ENCODE results near the gene GLIS1. TPM values are rescaled to one million over a fixed set of nuclear protein-coding genes. Genes with fewer than 3 reads are reported as not detected.

GLIS1 gene
- total RNA-seq, 1 experiment from 2014 or later: 0.39 TPM

DNA sequence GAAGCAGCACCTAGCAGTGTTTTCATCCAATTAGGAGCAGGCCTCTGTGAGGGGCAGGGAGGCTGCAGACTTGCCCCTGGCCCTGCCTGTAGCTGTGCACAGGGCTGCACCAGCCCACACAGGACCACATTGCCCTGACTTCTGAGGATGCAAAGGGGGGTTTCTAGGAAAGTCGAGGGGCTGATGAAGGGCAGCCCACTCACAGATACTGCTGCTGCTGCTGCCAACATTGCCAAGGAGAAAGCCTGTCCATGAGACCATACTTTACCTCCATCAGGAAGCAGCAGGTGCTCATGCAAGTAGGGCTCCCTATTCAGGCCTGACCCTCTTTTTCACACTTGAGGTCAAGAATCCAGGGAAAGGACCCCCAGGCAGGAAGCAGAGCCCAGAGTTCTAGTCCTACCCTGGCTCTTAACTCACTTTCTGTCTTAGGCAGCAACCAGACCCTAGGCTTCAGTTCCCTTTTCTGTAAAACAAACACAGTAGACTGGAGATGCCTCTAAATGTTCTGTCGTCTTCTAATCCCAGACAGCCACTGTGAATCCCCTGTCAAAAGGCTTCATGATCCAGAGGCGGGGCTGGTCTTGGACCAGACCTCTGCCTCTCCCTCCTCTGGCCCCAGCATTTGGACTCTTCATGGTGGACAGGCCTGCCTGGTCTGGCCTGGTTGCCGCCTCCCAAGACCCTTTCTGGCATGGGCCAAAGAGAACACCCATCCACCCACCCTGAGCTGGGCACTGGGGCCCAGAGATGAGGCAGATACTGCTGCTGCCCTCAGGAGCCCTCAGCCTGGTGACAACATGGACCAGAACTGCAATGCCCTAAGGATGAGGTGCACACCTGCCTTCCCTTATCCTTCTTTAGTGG is 120.2 kb downstream of the GLIS1 start:
- POLR2A ChIA-PET: no interaction called here
- H3K9me3 ChIP-seq (ENCODE audit: control insufficient read depth in 1 of 2, insufficient read depth in 1 of 2, low read depth in 1 of 2, low read length in 2 of 2): no peaks in the 10 kb centered on the region
- BruUV-seq (replicated peaks): no TSS peak

More for the DNA sequence above, 120.2 kb downstream of the GLIS1 start:
- DNase-seq (ENCODE audit: low read depth, low spot score): no peak
- ChIA-PET CTCF (no interaction called here), RAD21 (ENCODE audit: low non-redundant PET in 1 of 2, low total read pairs in 2 of 2, uncharacterized antibody in 2 of 2, unreplicated experiment in 2 of 2) (no interaction called here)
- H2AFZ ChIP-seq (ENCODE audit: low read depth, low read length, poor library complexity, severe bottlenecking): no peak overlapping the region
- intact Hi-C loops (cut with micrococcal nuclease): no loop called here
- H4K20me1 ChIP-seq (ENCODE audit: insufficient read depth): no peaks in the 10 kb centered on the region
- no peaks in the 10 kb centered on the region for H3K36me3 ChIP-seq (ENCODE audit: control insufficient read depth in 1 of 2, insufficient read depth in 2 of 2, low read length in 2 of 2)
- no peaks in the 10 kb centered on the region for H3K79me2 ChIP-seq (ENCODE audit: insufficient read depth, low read length)
- ATAC-seq: no peak
- H3K9me2 ChIP-seq (ENCODE audit: insufficient read depth): no peaks in the 10 kb centered on the region
- no peak overlapping the region for H3K9ac ChIP-seq (ENCODE audit: low read length)
- H3K4me3 ChIP-seq (replicated peaks in 1 of 2; ENCODE audit: low read depth in 1 of 2, low read length in 2 of 2): no peak overlapping the region
- TF ChIP-seq, protein P1, sequence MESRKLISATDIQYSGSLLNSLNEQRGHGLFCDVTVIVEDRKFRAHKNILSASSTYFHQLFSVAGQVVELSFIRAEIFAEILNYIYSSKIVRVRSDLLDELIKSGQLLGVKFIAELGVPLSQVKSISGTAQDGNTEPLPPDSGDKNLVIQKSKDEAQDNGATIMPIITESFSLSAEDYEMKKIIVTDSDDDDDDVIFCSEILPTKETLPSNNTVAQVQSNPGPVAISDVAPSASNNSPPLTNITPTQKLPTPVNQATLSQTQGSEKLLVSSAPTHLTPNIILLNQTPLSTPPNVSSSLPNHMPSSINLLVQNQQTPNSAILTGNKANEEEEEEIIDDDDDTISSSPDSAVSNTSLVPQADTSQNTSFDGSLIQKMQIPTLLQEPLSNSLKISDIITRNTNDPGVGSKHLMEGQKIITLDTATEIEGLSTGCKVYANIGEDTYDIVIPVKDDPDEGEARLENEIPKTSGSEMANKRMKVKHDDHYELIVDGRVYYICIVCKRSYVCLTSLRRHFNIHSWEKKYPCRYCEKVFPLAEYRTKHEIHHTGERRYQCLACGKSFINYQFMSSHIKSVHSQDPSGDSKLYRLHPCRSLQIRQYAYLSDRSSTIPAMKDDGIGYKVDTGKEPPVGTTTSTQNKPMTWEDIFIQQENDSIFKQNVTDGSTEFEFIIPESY (IDR thresholded peaks at IDR 0.05; ENCODE audit: extremely low read depth, insufficient replicate concordance, low read length): no peak
- TF ChIP-seq, protein P2, sequence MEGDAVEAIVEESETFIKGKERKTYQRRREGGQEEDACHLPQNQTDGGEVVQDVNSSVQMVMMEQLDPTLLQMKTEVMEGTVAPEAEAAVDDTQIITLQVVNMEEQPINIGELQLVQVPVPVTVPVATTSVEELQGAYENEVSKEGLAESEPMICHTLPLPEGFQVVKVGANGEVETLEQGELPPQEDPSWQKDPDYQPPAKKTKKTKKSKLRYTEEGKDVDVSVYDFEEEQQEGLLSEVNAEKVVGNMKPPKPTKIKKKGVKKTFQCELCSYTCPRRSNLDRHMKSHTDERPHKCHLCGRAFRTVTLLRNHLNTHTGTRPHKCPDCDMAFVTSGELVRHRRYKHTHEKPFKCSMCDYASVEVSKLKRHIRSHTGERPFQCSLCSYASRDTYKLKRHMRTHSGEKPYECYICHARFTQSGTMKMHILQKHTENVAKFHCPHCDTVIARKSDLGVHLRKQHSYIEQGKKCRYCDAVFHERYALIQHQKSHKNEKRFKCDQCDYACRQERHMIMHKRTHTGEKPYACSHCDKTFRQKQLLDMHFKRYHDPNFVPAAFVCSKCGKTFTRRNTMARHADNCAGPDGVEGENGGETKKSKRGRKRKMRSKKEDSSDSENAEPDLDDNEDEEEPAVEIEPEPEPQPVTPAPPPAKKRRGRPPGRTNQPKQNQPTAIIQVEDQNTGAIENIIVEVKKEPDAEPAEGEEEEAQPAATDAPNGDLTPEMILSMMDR (IDR thresholded peaks at IDR 0.05 in 2 of 3, conservative IDR thresholded peaks at IDR 0.05 in 1 of 3; ENCODE audit: borderline replicate concordance in 1 of 3, insufficient read depth in 1 of 3, low read depth in 2 of 3, low read length in 2 of 3): no peak
- TF ChIP-seq TCF7L2 (IDR thresholded peaks at IDR 0.05; ENCODE audit: borderline replicate concordance, extremely low read depth, insufficient read depth, insufficient read length) (no peak), RAD21 (IDR thresholded peaks at IDR 0.05; ENCODE audit: low read depth) (no peak), ZNF274 (IDR thresholded peaks at IDR 0.05; ENCODE audit: low read depth, low read length) (no peak), YY1 (IDR thresholded peaks at IDR 0.05; ENCODE audit: extremely low read depth, insufficient replicate concordance, low read depth, low read length) (no peak), POLR2A (IDR thresholded peaks at IDR 0.05; ENCODE audit: borderline replicate concordance, extremely low read depth, insufficient read depth, insufficient read length) (no peak), JUND (IDR thresholded peaks at IDR 0.05) (no peak), FOSL1 (IDR thresholded peaks at IDR 0.05; ENCODE audit: low read depth) (no peak), CEBPB (IDR thresholded peaks at IDR 0.05; ENCODE audit: low read depth) (no peak), CBX3 (IDR thresholded peaks at IDR 0.05; ENCODE audit: low read depth) (no peak), EZH2phosphoT487 (IDR thresholded peaks at IDR 0.05; ENCODE audit: borderline replicate concordance) (no peak), SRF (IDR thresholded peaks at IDR 0.05; ENCODE audit: low read depth) (no peak), EGR1 (IDR thresholded peaks at IDR 0.05; ENCODE audit: low read depth) (no peak), EZH2 (IDR thresholded peaks at IDR 0.05) (no peak), SIN3A (IDR thresholded peaks at IDR 0.05; ENCODE audit: low read depth) (no peak), ELF1 (IDR thresholded peaks at IDR 0.05; ENCODE audit: borderline replicate concordance, low read depth) (no peak), SP1 (IDR thresholded peaks at IDR 0.05; ENCODE audit: low read depth) (no peak)
- TF ChIP-seq, protein P3, sequence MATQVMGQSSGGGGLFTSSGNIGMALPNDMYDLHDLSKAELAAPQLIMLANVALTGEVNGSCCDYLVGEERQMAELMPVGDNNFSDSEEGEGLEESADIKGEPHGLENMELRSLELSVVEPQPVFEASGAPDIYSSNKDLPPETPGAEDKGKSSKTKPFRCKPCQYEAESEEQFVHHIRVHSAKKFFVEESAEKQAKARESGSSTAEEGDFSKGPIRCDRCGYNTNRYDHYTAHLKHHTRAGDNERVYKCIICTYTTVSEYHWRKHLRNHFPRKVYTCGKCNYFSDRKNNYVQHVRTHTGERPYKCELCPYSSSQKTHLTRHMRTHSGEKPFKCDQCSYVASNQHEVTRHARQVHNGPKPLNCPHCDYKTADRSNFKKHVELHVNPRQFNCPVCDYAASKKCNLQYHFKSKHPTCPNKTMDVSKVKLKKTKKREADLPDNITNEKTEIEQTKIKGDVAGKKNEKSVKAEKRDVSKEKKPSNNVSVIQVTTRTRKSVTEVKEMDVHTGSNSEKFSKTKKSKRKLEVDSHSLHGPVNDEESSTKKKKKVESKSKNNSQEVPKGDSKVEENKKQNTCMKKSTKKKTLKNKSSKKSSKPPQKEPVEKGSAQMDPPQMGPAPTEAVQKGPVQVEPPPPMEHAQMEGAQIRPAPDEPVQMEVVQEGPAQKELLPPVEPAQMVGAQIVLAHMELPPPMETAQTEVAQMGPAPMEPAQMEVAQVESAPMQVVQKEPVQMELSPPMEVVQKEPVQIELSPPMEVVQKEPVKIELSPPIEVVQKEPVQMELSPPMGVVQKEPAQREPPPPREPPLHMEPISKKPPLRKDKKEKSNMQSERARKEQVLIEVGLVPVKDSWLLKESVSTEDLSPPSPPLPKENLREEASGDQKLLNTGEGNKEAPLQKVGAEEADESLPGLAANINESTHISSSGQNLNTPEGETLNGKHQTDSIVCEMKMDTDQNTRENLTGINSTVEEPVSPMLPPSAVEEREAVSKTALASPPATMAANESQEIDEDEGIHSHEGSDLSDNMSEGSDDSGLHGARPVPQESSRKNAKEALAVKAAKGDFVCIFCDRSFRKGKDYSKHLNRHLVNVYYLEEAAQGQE (IDR thresholded peaks at IDR 0.05; ENCODE audit: low read depth): no peak
- TF ChIP-seq, protein P4, sequence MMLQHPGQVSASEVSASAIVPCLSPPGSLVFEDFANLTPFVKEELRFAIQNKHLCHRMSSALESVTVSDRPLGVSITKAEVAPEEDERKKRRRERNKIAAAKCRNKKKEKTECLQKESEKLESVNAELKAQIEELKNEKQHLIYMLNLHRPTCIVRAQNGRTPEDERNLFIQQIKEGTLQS (IDR thresholded peaks at IDR 0.05): no peak
- H3K4me2 ChIP-seq (ENCODE audit: low read length): no peak overlapping the region
- H3K27me3 ChIP-seq (ENCODE audit: insufficient read depth, low read length): no peaks in the 10 kb centered on the region
- H3K4me1 ChIP-seq (ENCODE audit: control insufficient read depth in 1 of 2, insufficient read depth in 2 of 2, low read length in 2 of 2): no peaks in the 10 kb centered on the region
- no peak overlapping the region for H3K27ac ChIP-seq (ENCODE audit: low read depth, low read length)
